AG04450 (cell line): ENCODE data around the gene PPARA. TPM values are rescaled to one million over a fixed set of nuclear protein-coding genes. Genes with fewer than 3 reads are reported as not detected.
"Not testable (repeated sequence)": the region's sequence is repeated elsewhere in the genome, so short reads cannot be mapped to it uniquely, and the experiment has no call there.

Source experiments
- CTCF ChIA-PET: fragments of 300-600, 350-600 bp; formaldehyde crosslinking; extraction: SDS; loops from one replicate; lab custom pipeline; 2022; ENCODE audit warnings: antibody characterized with exemption, inconsistent platforms; lab: Charles Lee
- POLR2A ChIA-PET: fragments of 350-600 bp; formaldehyde crosslinking; extraction: SDS; loops from one replicate; lab custom pipeline; 2021; ENCODE audit warnings: antibody characterized with exemption, inconsistent platforms; lab: Yijun Ruan, JAX
- DNase-seq: peaks from one replicate; pipeline ENCODE4 v3.0.0-alpha.2; 2011; ENCODE audit warnings: low read depth, low spot score
- H3K27ac ChIP-seq: one replicate; pipeline ENCODE4 v1.5.1; 2012; ENCODE audit warnings: low read depth, low read length, control low read depth
- H3K27me3 ChIP-seq: one replicate; pipeline ENCODE4 v1.6.0; 2012; ENCODE audit warnings: low read length; ENCODE audit not compliant: control insufficient read depth, insufficient read depth
- H3K4me3 ChIP-seq: 2 replicates; pipeline ENCODE4 v1.5.1; 2011; ENCODE audit warnings: mild to moderate bottlenecking, low read depth, low read length, control low read depth
- H3K9me3 ChIP-seq: 2 replicates; pipeline ENCODE4 v1.5.1; 2012; ENCODE audit warnings: low read length; ENCODE audit not compliant: control insufficient read depth, insufficient read depth
- polyA plus RNA-seq: library from polyadenylated mRNA; depleted of rRNA; stranded (reverse); fragments of >200 nt; gene quantifications from 2 replicates; pipeline ENCODE4 v1.2.3, GENCODE V29; 2011
- TF ChIP-seq, protein P1 (sequence below): IDR thresholded peaks from 2 replicates; pipeline ENCODE4 v1.5.1; 2011; ENCODE audit warnings: low read depth, low read length, control low read depth, inconsistent platforms

PPARA gene
- polyA plus RNA-seq, 1 experiment = 10.4 TPM

DNA sequence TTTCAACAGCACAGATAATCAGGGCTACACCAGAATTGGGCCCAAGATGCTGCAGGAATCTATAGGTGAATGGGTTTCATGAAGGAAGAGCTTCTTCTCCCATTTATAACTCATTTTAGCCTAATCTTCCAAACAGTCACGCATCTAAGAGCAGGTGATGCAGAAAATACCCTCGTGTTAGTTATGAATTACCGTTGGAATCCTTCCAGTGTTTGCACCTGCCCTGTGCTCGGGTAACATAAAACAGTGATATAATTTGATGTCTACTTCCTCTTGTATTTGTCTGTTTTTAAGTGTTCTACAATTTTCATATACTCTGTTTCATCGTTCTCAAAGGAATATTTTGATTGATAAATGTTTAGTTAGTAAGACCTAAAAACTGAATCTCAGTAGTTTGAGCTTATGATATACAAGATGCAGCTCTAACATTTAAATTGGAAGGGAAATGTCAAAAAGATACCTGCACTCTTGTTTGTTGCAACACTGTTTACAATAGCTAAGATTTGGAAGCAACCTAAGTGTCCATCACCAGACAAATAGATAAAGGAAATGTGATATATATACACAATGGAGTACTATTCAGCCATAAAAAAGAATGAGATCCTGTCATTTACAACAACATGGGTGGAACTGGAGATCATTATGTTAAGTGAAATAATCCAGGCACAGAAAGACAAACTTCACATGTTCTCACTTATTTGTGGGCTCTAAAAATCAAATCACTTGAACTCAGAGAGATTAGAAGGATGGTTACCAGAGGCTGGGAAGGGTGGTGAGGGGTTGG lies 42.1 kb downstream of the PPARA start:
- ChIA-PET POLR2A (no interaction called here), CTCF (interaction anchor here (1.0 kb wide), 1 partner anchor 186 kb away, joined by 3 read pairs; no protein-coding TSS in a partner anchor)
- no peak overlapping the region for H3K27ac ChIP-seq
- H3K9me3 ChIP-seq = no peaks in the 10 kb centered on the region
- DNase-seq = no peak
- no peaks in the 10 kb centered on the region for H3K27me3 ChIP-seq
- no peak overlapping the region for H3K4me3 ChIP-seq
- TF ChIP-seq, protein P1, sequence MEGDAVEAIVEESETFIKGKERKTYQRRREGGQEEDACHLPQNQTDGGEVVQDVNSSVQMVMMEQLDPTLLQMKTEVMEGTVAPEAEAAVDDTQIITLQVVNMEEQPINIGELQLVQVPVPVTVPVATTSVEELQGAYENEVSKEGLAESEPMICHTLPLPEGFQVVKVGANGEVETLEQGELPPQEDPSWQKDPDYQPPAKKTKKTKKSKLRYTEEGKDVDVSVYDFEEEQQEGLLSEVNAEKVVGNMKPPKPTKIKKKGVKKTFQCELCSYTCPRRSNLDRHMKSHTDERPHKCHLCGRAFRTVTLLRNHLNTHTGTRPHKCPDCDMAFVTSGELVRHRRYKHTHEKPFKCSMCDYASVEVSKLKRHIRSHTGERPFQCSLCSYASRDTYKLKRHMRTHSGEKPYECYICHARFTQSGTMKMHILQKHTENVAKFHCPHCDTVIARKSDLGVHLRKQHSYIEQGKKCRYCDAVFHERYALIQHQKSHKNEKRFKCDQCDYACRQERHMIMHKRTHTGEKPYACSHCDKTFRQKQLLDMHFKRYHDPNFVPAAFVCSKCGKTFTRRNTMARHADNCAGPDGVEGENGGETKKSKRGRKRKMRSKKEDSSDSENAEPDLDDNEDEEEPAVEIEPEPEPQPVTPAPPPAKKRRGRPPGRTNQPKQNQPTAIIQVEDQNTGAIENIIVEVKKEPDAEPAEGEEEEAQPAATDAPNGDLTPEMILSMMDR = no peak

GRCh38 chr22:46193898-46194310 lies 43.6 kb downstream of the PPARA start:
- ChIA-PET POLR2A (no interaction called here), CTCF (interaction anchor here (0.6 kb wide), 1 partner anchor 31 kb away, joined by 5 read pairs; no protein-coding TSS in a partner anchor)
- no peaks in the 10 kb centered on the region for H3K27me3 ChIP-seq
- no peak overlapping the region for H3K4me3 ChIP-seq
- no peak for DNase-seq
- no peak overlapping the region for H3K27ac ChIP-seq
- TF ChIP-seq, protein P1 = no peak
- H3K9me3 ChIP-seq = no peaks in the 10 kb centered on the region; the same call in 1 of the 2 replicates

GRCh38 chr22:46195487-46196165 lies 45.3 kb downstream of the PPARA start:
- no peak overlapping the region for H3K27ac ChIP-seq
- DNase-seq = peak; percentile 18
- ChIA-PET CTCF (no interaction called here), POLR2A (no interaction called here)
- H3K9me3 ChIP-seq = no peaks in the 10 kb centered on the region; the same call in 1 of the 2 replicates
- TF ChIP-seq, protein P1 = no peak
- no peaks in the 10 kb centered on the region for H3K27me3 ChIP-seq
- no peak overlapping the region for H3K4me3 ChIP-seq

- CTCF ChIA-PET = no interaction called here
- DNase-seq = no peak
- no peak overlapping the region for H3K4me3 ChIP-seq
- POLR2A ChIA-PET = no interaction called here
- no peak overlapping the region for H3K27ac ChIP-seq
- H3K27me3 ChIP-seq = no peaks in the 10 kb centered on the region
- TF ChIP-seq, protein P1 = no peak
- H3K9me3 ChIP-seq = no peaks in the 10 kb centered on the region; the same call in 1 of the 2 replicates
Measured at GRCh38 chr22:46196278-46196677, 46.0 kb downstream of the PPARA start.

DNA sequence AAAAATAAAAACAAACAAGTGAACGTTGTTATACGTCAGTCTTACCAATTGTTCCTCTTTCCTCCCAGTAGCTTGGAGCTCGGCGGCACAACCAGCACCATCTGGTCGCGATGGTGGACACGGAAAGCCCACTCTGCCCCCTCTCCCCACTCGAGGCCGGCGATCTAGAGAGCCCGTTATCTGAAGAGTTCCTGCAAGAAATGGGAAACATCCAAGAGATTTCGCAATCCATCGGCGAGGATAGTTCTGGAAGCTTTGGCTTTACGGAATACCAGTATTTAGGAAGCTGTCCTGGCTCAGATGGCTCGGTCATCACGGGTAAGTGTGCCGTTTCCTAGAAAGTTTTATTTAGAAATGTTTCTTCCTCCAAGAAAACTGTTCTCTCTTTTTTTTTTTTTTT lies 47.9 kb downstream of the PPARA start:
- DNase-seq = no peak
- H3K27ac ChIP-seq = no peak overlapping the region
- POLR2A ChIA-PET = no interaction called here
- no peaks in the 10 kb centered on the region for H3K27me3 ChIP-seq
- TF ChIP-seq, protein P1 = no peak
- CTCF ChIA-PET = no interaction called here
- H3K4me3 ChIP-seq = no peak overlapping the region
- H3K9me3 ChIP-seq = no peaks in the 10 kb centered on the region; the same call in 1 of the 2 replicates

DNA sequence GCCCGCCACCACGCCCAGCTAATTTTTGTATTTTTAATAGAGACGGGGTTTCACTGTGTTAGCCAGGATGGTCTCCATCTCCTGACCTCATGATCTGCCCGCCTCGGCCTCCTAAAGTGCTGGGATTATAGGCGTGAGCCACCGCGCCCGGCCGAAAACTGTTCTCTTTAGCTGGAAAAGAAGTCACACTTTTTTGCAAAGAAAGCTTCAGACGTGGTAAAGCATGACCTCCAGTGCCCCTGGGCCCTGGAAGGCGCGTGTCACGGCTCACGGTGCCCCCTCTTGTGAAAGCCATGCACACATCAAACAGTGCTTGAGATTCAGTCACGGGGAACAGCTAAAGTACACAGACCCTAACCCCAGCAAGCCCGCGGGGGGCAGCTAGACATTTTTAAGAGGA lies 48.5 kb downstream of the PPARA start:
- H3K27ac ChIP-seq, H3K9me3 ChIP-seq, DNase-seq, CTCF ChIA-PET, POLR2A ChIA-PET, H3K27me3 ChIP-seq, H3K4me3 ChIP-seq: not testable (repeated sequence)
